HG03432 (cell line): ENCODE data around the gene CAPN14.

Experiments used
- ATAC-seq: cut with Tn5 transposase; IDR thresholded peaks from one replicate; pipeline ENCODE4 v1.9.1; 2021; ENCODE audit warnings: mild to moderate bottlenecking, moderate library complexity; ENCODE audit not compliant: unreplicated experiment

Gene CAPN14, protein sequence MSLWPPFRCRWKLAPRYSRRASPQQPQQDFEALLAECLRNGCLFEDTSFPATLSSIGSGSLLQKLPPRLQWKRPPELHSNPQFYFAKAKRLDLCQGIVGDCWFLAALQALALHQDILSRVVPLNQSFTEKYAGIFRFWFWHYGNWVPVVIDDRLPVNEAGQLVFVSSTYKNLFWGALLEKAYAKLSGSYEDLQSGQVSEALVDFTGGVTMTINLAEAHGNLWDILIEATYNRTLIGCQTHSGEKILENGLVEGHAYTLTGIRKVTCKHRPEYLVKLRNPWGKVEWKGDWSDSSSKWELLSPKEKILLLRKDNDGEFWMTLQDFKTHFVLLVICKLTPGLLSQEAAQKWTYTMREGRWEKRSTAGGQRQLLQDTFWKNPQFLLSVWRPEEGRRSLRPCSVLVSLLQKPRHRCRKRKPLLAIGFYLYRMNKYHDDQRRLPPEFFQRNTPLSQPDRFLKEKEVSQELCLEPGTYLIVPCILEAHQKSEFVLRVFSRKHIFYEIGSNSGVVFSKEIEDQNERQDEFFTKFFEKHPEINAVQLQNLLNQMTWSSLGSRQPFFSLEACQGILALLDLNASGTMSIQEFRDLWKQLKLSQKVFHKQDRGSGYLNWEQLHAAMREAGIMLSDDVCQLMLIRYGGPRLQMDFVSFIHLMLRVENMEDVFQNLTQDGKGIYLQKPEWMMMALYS

DNA sequence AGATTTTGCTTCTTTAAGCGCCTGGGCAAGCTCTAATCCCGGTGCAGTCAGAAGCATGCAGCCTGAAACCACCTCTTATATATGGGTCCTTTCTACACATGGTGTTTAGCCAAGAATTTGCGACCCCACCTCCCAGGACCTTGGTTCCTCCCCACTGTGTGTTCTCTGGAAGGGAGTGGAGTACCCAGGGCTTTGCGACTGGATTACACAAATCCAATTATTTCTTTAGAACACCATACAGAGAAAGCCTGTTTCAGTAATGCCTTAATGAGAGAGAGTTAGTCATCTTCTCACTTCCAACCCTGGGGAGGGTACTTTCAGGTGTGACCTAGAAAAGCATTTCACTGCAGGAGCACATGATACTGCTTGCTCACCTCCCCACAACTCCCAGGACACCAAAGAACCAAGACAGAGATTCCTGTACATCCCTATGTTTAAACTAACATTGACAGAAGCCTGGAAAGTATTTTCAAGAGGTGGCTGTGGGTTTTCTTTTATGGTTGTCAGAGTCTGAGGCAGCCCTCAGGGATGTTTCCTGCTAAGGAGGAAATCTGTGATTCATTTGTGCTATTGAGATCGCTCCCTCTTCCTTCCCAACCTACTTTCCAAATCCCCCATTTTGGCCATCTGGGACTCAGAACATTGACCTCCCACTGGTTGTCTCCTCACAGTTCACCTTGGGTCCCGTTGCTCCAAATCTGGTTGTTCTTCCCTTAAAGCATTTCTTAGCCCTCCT lies at the start of gene CAPN14:
Gene CAPN14 (minus strand): TSS at position 51 of the 736 bp plus-strand sequence. CDS start 12,068 bp downstream, outside the sequence.
- peak; percentile 26 for ATAC-seq

DNA sequence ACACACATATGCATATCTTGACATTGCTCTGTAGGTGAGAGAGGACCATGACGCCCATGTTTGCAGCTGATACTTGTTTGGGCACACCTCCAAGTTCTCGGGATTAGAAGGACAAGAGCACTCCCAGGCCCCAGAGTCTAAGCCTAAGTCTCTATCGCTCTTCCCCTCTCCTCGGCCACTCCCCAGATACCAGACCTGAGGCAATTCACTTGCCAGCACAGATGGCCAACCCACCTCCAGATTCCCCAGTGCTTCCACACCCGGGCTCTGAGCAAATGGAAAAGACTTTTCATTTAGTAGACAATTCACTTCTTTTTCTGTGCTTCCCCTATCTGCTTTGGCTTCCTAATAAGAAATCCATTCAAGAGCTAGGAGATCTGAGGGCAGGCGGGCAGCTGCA lies 49.5 kb upstream of the CAPN14 start:
- ATAC-seq, result no peak

DNA sequence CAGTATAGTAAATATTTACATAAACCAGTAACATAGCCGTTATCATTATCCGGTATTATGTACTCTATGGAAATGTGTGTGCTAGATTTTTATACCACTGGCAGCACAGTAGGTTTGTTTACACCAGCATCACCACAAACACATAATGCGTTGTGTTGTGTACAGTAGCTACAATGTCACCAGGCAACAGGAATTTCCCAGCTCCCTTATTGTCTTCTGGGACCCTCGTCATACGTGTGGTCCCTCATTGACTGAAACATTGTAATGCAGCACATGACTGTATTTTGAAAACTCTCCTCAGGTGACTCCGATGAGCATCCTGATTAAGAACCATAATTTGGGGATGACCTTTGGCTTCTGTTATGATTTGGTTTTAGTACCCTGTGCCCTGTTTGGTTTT lies 47.9 kb upstream of the CAPN14 start:
- ATAC-seq, result no peak

DNA sequence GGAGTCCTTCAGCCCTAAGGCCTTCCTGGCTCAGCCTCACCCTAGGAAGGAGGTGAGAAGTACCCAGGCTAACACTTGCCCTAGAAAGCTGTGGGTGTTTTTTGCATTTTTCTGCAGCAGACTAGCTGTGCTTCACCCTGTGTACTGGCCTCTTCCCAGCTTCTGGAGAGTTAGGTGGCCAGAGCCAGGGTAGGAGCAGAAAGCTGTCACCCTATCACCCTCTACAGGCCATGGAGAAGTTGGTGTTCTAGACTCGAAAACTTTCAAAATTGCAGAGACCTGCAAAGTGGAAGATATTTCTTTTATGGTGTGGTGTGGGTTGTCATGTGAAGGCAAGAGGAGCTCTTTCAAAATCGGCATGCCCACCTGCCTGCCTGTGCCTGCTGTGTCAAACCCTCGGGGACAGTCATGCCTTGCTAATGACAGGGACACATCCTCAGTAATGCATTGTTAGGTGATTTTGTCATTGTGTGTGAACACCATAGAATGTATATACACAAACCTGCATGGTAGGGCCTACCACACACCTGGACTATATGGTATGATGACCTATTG lies 46.4 kb upstream of the CAPN14 start:
- ATAC-seq, result no peak

DNA sequence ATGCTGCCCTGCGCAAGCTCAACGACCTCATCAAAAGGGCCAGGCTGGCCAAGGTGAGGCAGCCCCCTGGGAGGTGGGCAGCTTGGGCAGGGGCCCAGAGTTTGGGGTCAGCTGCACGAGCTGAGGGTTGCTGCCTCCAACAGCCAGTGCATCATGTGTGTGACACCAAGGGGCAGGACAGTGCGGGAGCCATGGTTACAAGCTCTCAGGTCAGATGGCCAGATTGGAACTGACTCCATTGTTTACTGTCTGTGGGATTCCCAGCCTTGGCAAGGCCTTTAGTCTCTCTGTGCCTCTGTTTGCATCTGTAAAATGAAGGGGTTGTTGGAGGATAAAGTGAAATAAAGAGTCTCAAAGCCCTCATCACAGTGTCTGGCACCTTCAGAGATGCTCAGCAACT lies 43.6 kb upstream of the CAPN14 start:
- no peak for ATAC-seq

DNA sequence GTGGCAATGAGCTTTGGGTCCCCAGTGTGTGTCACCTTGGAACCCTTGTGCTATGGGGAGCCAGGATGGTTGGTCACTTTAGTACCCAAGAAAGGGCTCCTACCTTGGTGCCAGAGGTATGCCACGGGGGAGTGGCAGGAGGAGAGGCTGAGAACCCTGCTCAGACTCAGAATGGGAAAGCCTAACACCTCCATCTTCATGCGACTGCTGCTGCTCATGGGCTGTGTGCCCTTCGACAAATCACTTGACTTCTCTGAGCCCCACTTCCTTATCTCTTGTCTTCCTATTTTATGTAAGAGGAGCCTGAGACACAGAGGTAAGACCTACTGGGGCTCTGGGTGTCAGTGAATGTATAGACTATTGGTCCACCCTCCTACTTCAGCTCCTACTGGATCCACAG lies 41.8 kb upstream of the CAPN14 start:
- ATAC-seq, result no peak

DNA sequence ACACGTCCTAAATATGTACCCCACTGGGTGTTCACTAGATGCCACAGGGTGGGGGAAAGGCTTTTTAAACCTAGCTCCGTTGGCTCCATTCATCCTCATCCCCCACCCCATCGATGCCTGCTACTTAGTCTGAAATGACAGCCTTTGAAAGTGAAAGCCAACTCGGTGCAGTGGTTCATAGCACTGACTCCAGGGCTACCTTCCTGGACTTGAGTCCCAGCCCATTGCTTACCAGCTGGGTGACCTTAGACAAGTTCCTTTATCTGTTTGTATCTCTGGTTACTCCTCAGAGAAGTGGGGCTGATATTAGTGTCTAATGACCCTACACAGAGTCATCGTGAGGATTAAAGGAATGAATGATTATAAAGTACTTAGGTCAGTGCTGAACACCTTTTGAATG lies 41.0 kb upstream of the CAPN14 start:
- ATAC-seq, result peak; percentile 37

DNA sequence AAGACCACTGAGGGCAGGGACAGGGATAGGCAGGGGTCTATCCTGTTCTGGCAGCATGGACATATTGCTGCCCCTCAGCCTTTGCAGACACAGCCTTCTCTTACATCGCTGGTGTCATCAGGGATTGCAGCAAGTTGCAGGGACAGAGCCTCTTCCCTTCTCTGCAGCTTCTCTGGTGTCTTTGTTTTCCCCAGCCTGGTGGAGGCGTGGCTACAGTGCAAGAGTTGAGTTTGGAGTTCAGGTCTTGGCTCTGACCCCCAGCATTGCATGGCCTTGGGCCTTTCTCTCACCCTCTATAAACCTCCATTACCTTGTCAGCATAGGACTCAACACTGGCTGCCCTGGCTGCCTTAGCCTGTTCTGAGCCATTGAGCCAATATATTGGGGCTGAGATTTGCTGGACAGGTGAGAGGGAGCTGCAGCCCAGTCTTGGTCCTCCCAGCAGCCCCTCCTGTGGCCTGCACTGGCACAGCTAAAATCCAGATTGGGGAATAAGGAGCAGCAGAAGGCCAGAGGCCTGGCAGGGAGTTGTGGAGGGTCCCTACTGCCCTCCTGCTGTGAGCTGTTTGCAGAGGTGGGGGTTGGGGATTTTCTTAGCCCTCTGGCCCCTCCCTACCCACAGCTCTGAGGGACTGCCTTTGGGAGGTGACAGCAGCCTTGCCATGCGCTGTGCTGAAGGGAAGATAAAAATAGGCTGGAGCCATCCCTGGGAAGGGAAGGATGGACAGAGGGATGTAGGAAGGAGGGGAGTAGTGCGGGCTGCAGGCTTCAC lies 39.5 kb upstream of the CAPN14 start:
- ATAC-seq, result peak; percentile 2

DNA sequence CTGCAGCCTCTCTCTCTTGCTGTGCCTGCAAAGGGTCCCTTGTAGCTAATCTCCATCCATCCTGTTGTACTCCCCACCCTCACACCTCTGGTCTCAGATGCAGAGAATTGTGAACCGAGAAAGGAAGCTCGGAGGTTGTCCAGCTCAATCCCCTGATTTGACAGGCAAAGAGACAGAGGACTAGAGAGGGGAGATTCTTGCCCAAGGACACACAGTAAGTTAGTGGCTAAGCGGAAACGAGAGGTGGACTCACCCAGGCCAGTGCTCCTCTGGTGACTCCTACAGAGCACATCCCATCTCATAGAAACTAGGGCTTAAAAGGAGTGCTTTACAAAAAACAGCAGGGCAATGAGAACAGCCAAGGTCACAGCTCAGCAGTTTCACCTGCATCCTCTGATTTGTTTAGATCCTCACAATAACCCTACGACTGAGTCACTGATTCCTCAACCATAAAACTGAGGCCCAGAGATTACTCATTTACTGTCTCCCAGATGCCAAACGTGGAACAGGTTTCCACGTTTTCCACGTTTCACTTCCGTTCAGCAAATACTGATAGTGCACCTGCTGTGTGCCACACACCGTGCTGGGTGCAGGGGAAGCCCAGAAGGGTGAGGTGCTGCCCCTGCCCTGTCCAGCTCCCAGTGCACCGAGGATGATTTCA lies 38.7 kb upstream of the CAPN14 start:
- ATAC-seq, result peak; percentile 73

DNA sequence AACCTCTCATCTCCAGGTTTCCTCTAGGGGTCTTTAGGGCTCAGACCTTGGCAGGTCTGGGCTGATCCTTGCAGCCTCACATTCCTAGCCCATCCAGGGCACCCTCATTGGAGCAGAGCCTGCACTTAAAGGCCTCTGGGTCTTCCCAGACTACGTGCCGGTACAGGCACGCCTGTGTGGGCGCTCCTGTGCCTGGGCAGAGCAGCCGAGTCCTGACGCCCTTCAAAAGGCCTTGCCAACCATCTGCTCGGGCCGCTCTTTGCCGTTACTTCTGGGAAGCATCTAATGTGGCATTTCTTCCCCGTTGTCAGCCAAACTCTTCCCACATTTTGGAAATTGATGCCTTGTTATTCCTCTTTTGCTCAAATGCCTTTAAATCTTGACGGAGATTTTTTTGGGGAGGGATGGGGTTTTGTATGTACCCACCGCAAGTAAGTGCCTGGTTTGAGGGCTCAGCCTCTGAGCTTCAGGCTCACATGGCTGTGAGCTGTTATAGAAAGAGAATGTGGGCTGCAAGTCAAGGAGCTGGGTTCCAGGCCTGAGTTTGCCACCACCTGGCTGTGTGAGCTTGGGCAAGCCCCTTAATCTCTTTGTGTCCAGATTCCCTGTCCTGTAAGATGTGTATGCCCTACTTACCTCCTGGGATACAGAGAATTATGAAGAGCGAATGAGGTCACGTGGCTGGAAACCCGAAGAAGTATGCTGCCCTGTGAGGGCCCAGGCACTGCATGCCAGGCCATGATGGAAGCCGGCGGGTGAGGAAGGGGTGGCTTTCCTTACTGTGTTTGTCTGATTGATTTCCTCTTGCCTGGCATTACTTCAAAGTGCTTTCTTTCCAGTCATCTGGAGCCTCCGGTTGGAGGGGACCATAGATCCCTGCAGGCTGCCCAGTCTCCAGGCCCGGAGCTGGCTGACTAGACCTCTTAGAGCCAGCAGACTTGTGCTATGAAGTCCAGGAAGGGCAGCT lies 37.2 kb upstream of the CAPN14 start:
- no peak for ATAC-seq

DNA sequence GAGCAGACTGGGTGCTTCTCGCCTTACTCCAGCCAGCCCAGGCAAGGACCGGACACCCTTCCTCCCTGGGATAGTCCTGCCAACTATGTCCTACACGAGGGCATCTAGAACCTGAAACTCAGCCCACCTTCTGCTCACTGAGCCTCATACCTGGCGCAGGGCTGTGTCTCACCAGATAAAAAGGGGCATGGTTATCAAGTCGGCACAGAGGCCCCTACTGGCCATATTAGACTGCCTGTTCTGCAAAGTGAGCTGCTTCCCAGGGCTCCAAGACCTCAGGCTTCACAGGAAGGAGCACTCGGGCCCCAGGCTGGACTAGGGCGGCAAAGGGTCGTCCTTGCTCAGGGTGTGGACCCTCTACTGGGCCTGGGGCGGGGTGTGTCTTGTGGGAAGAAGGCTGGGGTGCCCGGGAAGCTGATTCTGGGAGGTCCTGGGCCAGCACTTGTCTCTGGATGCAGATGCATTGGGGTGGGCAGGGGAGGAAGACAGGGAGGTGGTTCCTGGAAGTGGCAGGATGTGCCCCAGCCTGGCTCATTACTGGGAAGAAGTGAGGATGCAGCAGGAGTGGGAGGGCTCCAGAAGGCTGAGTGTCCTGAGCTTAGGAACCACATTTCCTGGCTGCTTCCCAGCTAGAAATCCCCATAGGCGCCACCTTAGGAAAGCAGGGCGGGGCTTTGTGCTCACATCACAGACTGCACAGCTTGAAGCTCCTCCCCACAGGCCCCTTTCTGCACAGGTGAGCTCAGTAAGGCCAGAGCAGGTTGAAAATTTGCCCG lies 36.2 kb upstream of the CAPN14 start:
- no peak for ATAC-seq

DNA sequence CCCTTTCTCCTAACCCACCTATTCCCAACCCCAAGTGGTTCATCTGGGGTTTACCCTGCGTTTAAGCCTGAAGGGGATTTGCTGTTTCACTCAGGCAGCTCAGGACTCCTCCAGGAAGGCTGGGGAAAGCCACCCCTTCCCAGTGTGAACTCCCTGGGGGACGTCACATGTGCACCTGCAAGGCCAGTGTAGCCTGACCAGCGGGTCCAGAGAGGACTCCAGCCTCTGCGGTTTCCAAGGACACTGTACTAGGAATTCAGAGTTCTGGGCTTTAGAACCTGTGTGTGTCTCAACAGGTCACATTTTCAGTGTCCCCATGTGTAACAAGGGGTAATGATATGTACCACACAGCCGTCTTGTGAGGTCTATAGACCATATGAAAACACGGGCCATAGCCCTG lies 34.5 kb upstream of the CAPN14 start:
- no peak for ATAC-seq

DNA sequence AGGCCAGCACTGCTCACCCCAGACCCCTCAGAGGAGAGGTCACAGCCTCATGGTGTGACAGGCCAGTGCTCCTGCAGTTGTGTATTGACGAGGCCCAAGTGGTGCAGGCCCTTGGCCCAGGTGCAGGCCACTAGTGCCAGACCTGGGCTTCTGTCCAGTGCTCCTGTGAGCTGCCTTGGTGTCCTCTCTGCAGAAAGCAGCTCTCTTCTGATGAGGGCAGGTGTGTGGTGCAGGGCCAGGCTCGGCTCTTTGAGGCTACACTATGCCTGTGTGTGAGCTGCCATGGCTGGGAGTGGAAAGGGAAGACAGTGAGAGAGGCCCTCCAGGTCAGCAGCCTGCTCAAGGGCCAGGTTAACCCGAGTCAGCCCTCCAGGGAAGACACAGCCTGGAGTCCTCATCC lies 33.7 kb upstream of the CAPN14 start:
- no peak for ATAC-seq

DNA sequence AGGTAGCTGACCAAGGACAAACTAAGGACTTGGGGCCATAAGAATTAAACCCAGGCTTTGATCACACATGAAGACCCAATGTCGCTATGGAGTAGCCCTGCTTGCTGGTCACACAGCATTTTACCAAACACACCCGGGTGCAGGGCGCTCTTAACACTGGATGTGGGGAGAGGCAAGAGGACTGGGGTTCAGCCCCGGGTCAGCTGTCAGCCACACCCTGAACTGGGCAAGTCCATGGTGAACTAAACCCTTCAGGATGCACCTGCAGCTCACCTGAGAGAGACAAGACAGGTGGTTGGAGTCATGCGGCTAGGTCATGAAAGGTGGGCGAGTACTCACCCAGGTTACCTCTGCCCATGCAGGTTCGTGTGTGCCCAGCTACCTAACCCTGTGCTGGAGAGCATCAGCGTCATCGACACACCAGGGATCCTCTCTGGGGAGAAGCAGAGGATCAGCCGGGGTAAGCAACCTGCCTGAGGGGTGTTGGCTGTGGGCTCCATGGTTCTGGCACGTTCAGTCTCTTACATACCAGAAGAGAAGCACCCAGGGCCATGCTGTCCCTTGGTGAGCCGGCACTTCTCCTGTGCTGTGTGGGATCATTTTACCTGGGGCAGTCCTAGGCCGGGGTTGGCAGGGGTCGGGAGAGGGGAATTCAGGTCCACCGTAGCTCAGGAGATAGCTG lies 31.8 kb upstream of the CAPN14 start:
- ATAC-seq, result no peak

DNA sequence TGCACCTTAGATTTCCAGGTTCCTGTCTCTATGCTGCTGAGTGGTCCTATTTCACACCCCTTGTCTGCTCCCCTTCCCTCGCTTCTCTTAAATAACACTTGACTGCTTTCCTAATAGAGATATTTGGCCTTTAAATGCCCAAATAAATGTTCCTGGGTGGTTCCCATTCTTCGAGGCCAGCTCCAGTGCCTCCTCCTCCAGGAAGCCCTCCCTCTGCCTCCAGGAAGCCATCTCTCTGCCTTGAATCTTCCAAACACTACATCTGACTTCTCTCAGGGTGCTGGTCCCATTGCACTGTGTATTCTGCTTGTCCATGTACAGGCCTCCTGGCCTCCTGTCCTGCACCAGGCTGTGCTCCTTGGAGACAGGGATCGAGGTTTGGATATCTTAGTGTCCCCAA lies 30.8 kb upstream of the CAPN14 start:
- no peak for ATAC-seq

DNA sequence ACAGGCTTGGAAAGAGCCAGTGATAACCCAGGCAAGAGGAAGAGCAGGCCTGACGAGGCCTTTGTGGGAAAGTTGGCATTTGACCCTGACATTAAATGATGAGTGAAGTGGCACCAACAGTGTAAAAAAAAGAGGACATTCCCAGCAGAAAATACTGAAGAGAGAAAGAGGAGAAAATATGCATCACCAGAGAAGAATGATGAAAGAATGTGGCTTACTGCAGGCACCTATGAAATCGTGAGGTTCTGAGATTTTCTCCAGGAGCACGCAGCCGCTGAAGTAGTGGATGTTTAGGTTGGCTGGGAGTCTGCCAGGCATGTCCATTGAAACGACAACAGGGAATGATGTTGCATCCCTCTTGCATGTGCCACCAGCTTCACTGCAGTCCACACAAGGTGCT lies 30.4 kb upstream of the CAPN14 start:
- no peak for ATAC-seq

DNA sequence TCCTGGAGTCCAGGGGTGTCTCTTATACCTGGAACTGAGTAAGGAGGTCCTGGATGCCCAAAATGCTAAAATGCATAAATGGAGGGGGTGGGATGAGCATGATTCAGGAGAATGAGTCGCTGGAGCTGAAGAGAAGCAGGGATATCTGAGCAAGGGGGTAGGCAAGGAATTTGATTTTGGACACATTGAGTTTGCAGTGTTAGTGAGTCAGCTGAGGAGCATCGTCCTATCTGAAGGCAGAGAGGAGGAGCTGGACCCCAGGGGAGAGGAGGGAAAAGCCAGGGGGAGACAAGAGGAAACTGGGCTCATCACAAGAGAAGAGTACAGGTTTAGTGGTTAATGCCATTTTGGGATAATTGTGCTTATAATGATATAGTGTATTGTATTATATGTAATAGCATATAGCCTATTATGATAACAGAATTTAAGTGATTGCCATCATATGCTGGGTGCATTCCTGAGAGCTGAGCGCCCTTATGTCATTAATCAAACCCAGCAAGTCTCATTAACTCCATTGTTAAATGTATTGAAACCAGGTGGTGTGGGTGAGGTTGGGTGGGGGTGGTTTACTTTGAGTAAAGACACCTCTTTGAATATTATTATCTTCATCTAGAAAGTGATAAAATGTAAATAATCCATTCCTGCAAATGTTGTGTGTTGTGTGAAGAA lies 29.0 kb upstream of the CAPN14 start:
- ATAC-seq, result no peak
